Fibroblast of pulmonary artery (primary cell): Measurements from ENCODE around the gene BLZF1.
"Not testable (repeated sequence)": the region's sequence is repeated elsewhere in the genome, so short reads cannot be mapped to it uniquely, and the experiment has no call there.

Source experiments
- DNase-seq: peaks from one replicate; pipeline ENCODE4 v3.0.0-alpha.2; 2010; ENCODE audit warnings: low read depth
- H3K4me3 ChIP-seq: replicated peaks from 2 replicates; pipeline ENCODE4 v1.5.1; 2011; ENCODE audit warnings: low read depth, mild to moderate bottlenecking, control low read depth, low read length, moderate library complexity
- TF ChIP-seq, protein P1 (sequence below): IDR thresholded peaks from 2 replicates; pipeline ENCODE4 v1.5.1; 2011; ENCODE audit warnings: mild to moderate bottlenecking, control low read depth, low read length, inconsistent platforms; ENCODE audit errors: missing control alignments

The BLZF1 gene

DNA sequence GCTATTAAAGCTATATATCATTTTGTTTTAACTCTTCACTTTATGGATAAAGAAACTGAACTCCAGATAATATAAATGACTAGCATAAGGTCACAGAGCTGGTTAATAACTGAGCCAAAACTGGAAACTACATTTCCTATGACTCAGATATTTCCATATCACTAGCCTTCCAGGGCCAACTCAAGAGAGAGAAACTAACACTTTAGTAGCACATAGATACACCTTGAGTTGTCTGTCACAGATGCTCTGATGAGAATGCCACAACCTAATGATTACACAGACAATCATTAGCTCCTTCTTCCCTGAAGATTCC lies 41.1 kb upstream of the BLZF1 start:
- TF ChIP-seq, protein P1, sequence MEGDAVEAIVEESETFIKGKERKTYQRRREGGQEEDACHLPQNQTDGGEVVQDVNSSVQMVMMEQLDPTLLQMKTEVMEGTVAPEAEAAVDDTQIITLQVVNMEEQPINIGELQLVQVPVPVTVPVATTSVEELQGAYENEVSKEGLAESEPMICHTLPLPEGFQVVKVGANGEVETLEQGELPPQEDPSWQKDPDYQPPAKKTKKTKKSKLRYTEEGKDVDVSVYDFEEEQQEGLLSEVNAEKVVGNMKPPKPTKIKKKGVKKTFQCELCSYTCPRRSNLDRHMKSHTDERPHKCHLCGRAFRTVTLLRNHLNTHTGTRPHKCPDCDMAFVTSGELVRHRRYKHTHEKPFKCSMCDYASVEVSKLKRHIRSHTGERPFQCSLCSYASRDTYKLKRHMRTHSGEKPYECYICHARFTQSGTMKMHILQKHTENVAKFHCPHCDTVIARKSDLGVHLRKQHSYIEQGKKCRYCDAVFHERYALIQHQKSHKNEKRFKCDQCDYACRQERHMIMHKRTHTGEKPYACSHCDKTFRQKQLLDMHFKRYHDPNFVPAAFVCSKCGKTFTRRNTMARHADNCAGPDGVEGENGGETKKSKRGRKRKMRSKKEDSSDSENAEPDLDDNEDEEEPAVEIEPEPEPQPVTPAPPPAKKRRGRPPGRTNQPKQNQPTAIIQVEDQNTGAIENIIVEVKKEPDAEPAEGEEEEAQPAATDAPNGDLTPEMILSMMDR, result no peak
- no peak overlapping the region for H3K4me3 ChIP-seq
- peak; percentile 48 for DNase-seq

GRCh38 chr1:169327875-169328274 lies 40.1 kb upstream of the BLZF1 start:
- TF ChIP-seq, protein P1, result no peak
- no peak overlapping the region for H3K4me3 ChIP-seq
- DNase-seq, result no peak

DNA sequence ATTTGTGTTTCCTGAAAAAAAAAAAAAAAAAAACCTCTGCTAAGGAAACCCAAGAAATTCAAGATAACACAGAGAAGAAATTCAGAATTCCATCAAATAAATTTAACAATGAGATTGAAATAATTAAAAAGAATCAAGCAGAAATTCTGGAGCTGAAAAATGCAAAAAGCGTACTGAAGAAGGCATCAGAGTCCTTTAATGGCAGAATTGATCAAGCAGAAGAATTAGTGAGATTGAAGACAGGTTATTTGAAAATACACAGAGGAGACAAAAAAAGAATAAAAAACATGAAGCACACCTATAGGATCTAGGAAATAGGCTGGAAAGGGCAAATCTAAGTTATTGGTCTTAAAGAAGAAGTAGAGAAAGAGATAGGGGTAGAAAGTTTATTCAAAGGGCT lies 38.6 kb upstream of the BLZF1 start:
- TF ChIP-seq, protein P1, result no peak
- H3K4me3 ChIP-seq, result no peak overlapping the region
- no peak for DNase-seq

DNA sequence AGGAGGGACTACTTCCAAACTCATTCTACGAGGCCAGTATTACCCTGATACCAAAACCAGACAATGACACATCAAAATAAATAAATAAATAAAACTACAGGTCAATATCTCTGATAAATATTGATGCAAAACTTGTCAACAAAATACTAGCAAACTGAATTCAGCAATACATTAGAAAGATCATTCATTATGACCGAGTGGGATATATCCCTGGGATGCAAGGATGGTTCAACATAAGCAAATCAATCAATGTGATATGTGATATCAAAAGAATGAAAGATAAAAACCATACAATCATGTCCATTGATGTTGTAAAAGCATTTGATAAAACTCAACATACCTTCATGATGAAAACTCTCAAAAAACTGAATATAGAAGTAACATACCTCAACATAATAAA lies 37.1 kb upstream of the BLZF1 start:
- no peak for DNase-seq
- H3K4me3 ChIP-seq, result no peak overlapping the region
- TF ChIP-seq, protein P1, result no peak

GRCh38 chr1:169334727-169335126 lies 33.3 kb upstream of the BLZF1 start:
- not testable (repeated sequence) for DNase-seq

DNA sequence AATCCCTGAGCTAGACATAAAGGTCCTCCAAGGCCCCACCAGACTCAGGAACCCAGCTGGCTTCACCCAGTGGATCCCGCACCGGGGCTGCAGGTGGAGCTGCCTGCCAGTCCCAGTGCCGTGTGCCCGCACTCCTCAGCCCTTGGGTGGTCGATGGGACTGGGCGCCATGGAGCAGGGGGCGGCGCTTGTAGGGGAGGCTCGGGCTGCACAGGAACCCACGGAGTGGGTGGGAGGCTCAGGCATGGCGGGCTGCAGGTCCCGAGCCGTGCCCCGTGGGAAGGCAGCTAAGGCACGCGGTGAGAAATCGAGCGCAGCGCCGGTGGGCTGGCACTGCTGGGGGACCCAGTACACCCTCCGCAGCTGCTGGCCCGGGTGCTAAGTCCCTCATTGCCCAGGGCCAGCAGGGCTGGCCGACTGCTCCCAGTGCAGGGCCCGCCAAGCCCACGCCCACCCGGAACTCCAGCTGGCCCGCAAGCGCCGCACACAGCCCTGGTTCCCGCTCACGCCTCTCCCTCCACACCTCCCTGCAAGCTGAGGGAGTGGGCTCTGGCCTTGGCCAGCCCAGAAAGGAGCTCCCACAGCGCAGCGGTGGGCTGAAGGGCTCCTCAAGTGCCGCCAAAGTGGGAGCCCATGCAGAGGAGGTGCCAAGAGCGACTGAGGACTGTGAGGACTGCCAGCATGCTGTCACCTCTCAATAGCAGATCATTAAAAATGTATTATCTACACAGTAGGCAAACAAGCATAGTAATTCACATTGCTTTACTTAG lies 30.9 kb upstream of the BLZF1 start:
- H3K4me3 ChIP-seq, DNase-seq: not testable (repeated sequence)

More at GRCh38 chr1:169334727-169335126, 33.3 kb upstream of the BLZF1 start:
- H3K4me3 ChIP-seq, result not testable (repeated sequence)

GRCh38 chr1:169338617-169339016 lies 29.4 kb upstream of the BLZF1 start:
- no peak overlapping the region for H3K4me3 ChIP-seq
- TF ChIP-seq, protein P1, result no peak

GRCh38 chr1:169339773-169340172 lies 28.2 kb upstream of the BLZF1 start:
- H3K4me3 ChIP-seq, result no peak overlapping the region
- TF ChIP-seq, protein P1, result no peak

More at GRCh38 chr1:169338617-169339016, 29.4 kb upstream of the BLZF1 start:
- DNase-seq, result no peak

More at GRCh38 chr1:169339773-169340172, 28.2 kb upstream of the BLZF1 start:
- DNase-seq, result no peak
